ENCODE results near the gene ETS1. TPM values are rescaled to one million over a fixed set of nuclear protein-coding genes. Genes with fewer than 3 reads are reported as not detected.

The ETS1 gene
- total and polyA plus RNA-seq, 2 experiments from 2014 or later: 25.6 to 52.6 TPM

- no peak for DNase-seq (ENCODE audit: low spot score)
- H3K4me2 ChIP-seq: peak overlapping the region; percentile 96
- TF ChIP-seq ZNF462 (CRISPR knock-in tag; IDR thresholded peaks at IDR 0.05): no peak
- TF ChIP-seq ZNF114 (CRISPR knock-in tag; IDR thresholded peaks at IDR 0.05): no peak
- no peak for TF ChIP-seq CREB1 (CRISPR knock-in tag; IDR thresholded peaks at IDR 0.05; ENCODE audit: low read depth)
- no peak for TF ChIP-seq CTCF (conservative IDR thresholded peaks at IDR 0.05; ENCODE audit: low read depth in 2 of 2)
- TF ChIP-seq JUNB (IDR thresholded peaks at IDR 0.05; ENCODE audit: unreplicated experiment): no peak
- no peak for TF ChIP-seq EZH2 (IDR thresholded peaks at IDR 0.05; ENCODE audit: low read depth, unreplicated experiment)
- no peak for TF ChIP-seq ETS1 (IDR thresholded peaks at IDR 0.05)
- no peak for TF ChIP-seq EZH2phosphoT487 (IDR thresholded peaks at IDR 0.05; ENCODE audit: unreplicated experiment)
- TF ChIP-seq STAT1 (IDR thresholded peaks at IDR 0.05; ENCODE audit: unreplicated experiment): no peak
- TF ChIP-seq NANOG (IDR thresholded peaks at IDR 0.05; ENCODE audit: borderline replicate concordance): no peak
- no peak for TF ChIP-seq POLR2AphosphoS5 (IDR thresholded peaks at IDR 0.05; ENCODE audit: low read depth)
- no peak for TF ChIP-seq ZNF331 (CRISPR knock-in tag; IDR thresholded peaks at IDR 0.05; ENCODE audit: low read depth)
- H3K27ac ChIP-seq (ENCODE audit: low read depth): no peak overlapping the region
- peaks cover 59% of the 10 kb centered on the region for H3K79me2 ChIP-seq (replicated peaks; ENCODE audit: insufficient read depth)
- peaks cover 14% of the 10 kb centered on the region for H3K27me3 ChIP-seq (ENCODE audit: insufficient read depth)
- no peak overlapping the region for H3K27ac Mint-ChIP-seq
- H3K36me3 Mint-ChIP-seq (ENCODE audit: low read depth): no peaks in the 10 kb centered on the region
- H3K9me2 ChIP-seq (ENCODE audit: insufficient read depth): no peaks in the 10 kb centered on the region
- peaks cover 21% of the 10 kb centered on the region for H3K27me3 Mint-ChIP-seq (ENCODE audit: insufficient read depth, low read depth, poor library complexity)
- ATAC-seq: no peak
- H3K4me1 ChIP-seq (ENCODE audit: insufficient read depth): peaks cover 70% of the 10 kb centered on the region
- H3K4me3 ChIP-seq: peak overlapping the region; percentile 89
- H2AFZ ChIP-seq: no peak overlapping the region
- H4K20me1 ChIP-seq (replicated peaks; ENCODE audit: insufficient read depth): peaks cover 29% of the 10 kb centered on the region
- H3F3A ChIP-seq (replicated peaks; ENCODE audit: low read depth): no peaks in the 10 kb centered on the region; the same call in 1 of the 2 replicates
- peaks cover 54% of the 10 kb centered on the region for H3K4me1 Mint-ChIP-seq
- H3K9me3 Mint-ChIP-seq: no peaks in the 10 kb centered on the region
- H3K36me3 ChIP-seq (ENCODE audit: insufficient read depth): no peaks in the 10 kb centered on the region
- H3K4me3 Mint-ChIP-seq: peak overlapping the region; percentile 84
Measured at GRCh38 chr11:128520888-128521681, 66.3 kb downstream of the ETS1 start.
